ENCODE data around the gene RPS8. TPM values are rescaled to one million over a fixed set of nuclear protein-coding genes. Genes with fewer than 3 reads are reported as not detected.
"Not testable (repeated sequence)": the region's sequence is repeated elsewhere in the genome, so short reads cannot be mapped to it uniquely, and the experiment has no call there.

Gene RPS8
- total RNA-seq, 1 experiment from 2014 or later = 1,087 TPM

- TF ChIP-seq, protein P1, sequence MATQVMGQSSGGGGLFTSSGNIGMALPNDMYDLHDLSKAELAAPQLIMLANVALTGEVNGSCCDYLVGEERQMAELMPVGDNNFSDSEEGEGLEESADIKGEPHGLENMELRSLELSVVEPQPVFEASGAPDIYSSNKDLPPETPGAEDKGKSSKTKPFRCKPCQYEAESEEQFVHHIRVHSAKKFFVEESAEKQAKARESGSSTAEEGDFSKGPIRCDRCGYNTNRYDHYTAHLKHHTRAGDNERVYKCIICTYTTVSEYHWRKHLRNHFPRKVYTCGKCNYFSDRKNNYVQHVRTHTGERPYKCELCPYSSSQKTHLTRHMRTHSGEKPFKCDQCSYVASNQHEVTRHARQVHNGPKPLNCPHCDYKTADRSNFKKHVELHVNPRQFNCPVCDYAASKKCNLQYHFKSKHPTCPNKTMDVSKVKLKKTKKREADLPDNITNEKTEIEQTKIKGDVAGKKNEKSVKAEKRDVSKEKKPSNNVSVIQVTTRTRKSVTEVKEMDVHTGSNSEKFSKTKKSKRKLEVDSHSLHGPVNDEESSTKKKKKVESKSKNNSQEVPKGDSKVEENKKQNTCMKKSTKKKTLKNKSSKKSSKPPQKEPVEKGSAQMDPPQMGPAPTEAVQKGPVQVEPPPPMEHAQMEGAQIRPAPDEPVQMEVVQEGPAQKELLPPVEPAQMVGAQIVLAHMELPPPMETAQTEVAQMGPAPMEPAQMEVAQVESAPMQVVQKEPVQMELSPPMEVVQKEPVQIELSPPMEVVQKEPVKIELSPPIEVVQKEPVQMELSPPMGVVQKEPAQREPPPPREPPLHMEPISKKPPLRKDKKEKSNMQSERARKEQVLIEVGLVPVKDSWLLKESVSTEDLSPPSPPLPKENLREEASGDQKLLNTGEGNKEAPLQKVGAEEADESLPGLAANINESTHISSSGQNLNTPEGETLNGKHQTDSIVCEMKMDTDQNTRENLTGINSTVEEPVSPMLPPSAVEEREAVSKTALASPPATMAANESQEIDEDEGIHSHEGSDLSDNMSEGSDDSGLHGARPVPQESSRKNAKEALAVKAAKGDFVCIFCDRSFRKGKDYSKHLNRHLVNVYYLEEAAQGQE (IDR thresholded peaks at IDR 0.05; ENCODE audit: insufficient read depth in 1 of 2, low read depth in 2 of 2, low read length in 1 of 2) = no peak
- no peak for TF ChIP-seq CTCF (IDR thresholded peaks at IDR 0.05)
- TF ChIP-seq POLR2AphosphoS5 (IDR thresholded peaks at IDR 0.05; ENCODE audit: low read depth, low read length) = no peak
- TF ChIP-seq TCF7L2 (IDR thresholded peaks at IDR 0.05; ENCODE audit: low read depth, low read length) = no peak
- TF ChIP-seq SIN3A (IDR thresholded peaks at IDR 0.05; ENCODE audit: borderline replicate concordance, insufficient read depth, low read depth, low read length) = no peak
- BruUV-seq (replicated peaks) = no TSS peak
- CTCF ChIA-PET = interaction anchor here (0.7 kb wide), 1 partner anchor 19 kb away, joined by 10 read pairs; no protein-coding TSS in a partner anchor
- Histone ChIP-seq H3K27ac (ENCODE audit: low read length) (peak overlapping the region; percentile 63), H3K27me3 (ENCODE audit: control insufficient read depth, insufficient read depth, low read length) (no peaks in the 10 kb centered on the region), H3K4me3 (ENCODE audit: low read depth in 2 of 2, low read length in 2 of 2) (no peak overlapping the region), H3K4me1 (ENCODE audit: control insufficient read depth, insufficient read depth, low read length) (peaks cover 52% of the 10 kb centered on the region), H3K9me3 (ENCODE audit: control insufficient read depth, insufficient read depth, low read depth, low read length) (no peaks in the 10 kb centered on the region), H3K36me3 (ENCODE audit: control insufficient read depth, insufficient read depth, low read length) (no peaks in the 10 kb centered on the region)
- POLR2A ChIA-PET = interaction anchor here (0.6 to 1.7 kb wide), 3 partner anchors 9 to 492 kb away, joined by 6 to 8 read pairs (median 7); no protein-coding TSS in a partner anchor
- intact Hi-C loops (cut with micrococcal nuclease; ENCODE audit: unreplicated experiment) = loop anchor here (10.0 kb wide), 1 partner anchor 75 kb away; the partner anchor contains the start of genes KIF2C and RNU5D-1
- DNase-seq (ENCODE audit: low read depth, low spot score) = no peak
- no peak; the same call in 1 of the 2 replicates for ATAC-seq
- in situ Hi-C loops (cut with HindIII; ENCODE audit: low pct_unique_long_range_greater_than_20kb, low sequenced_read_pairs) = no loop called here
Observed at GRCh38 chr1:44810101-44810761, 34.9 kb downstream of the RPS8 start.

DNA sequence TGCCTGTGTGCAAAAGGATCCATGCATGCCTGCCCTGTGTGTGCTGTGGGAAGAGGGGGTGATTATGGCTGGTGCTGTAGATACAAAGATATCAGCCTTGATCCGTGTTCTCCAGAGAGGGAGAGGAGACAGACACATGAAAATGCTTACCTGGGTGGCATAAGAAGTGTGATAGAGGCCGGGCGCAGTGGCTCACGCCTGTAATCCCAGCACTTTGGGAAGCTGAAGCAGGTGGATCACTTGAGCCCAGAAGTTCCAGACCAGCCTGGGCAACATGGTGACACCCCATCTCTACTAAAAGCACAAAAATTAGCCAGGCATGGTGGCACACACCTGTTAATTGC, 35.4 kb downstream of the RPS8 start:
- peak overlapping the region; percentile 63 for H3K27ac ChIP-seq (ENCODE audit: low read length)
- CTCF ChIA-PET = interaction anchor here (0.7 kb wide), 1 partner anchor 20 kb away, joined by 10 read pairs; no protein-coding TSS in a partner anchor
- ATAC-seq = not testable (repeated sequence)

DNA sequence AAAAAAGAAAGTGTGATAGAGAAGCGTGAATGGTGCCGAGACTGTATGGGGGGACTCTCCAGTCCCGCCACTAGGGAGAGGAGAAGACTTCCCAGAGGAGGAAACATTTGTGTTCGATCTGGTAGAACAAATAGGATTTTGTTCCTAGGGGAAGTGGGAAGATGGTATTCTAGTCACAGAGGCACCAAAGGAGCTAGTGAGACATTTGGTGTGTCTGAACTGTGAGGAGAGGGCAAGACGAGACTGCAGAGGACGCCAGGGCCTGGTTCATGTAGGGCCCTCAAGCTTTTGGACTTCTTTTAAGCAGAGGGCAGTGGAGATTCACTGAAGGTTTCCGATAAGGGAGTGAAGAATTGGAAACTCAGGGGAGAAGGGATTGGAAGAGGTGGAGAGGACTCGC, 35.9 kb downstream of the RPS8 start:
- CTCF ChIA-PET = interaction anchor here (0.7 kb wide), 1 partner anchor 20 kb away, joined by 10 read pairs; no protein-coding TSS in a partner anchor

More for the DNA sequence above, 35.4 kb downstream of the RPS8 start:
- intact Hi-C loops (cut with micrococcal nuclease; ENCODE audit: unreplicated experiment) = loop anchor here (10.0 kb wide), 1 partner anchor 76 kb away; the partner anchor contains the start of genes KIF2C and RNU5D-1
- BruUV-seq (replicated peaks); H3K36me3 ChIP-seq (ENCODE audit: control insufficient read depth, insufficient read depth, low read length); H3K27me3 ChIP-seq (ENCODE audit: control insufficient read depth, insufficient read depth, low read length); H3K4me3 ChIP-seq (ENCODE audit: low read depth in 2 of 2, low read length in 2 of 2); DNase-seq (ENCODE audit: low read depth, low spot score); H3K9me3 ChIP-seq (ENCODE audit: control insufficient read depth, insufficient read depth, low read depth, low read length); in situ Hi-C loops (cut with HindIII; ENCODE audit: low pct_unique_long_range_greater_than_20kb, low sequenced_read_pairs): not testable (repeated sequence)
- peaks cover 53% of the 10 kb centered on the region for H3K4me1 ChIP-seq (ENCODE audit: control insufficient read depth, insufficient read depth, low read length)
- POLR2A ChIA-PET = interaction anchor here (0.6 to 0.7 kb wide), 3 partner anchors 122 to 492 kb away, joined by 3 to 7 read pairs (median 6); no protein-coding TSS in a partner anchor

More for the DNA sequence above, 35.9 kb downstream of the RPS8 start:
- H3K9me3 ChIP-seq (ENCODE audit: control insufficient read depth, insufficient read depth, low read depth, low read length) = no peaks in the 10 kb centered on the region
- DNase-seq (ENCODE audit: low read depth, low spot score) (no peak), ATAC-seq (no peak)
- peaks cover 53% of the 10 kb centered on the region for H3K4me1 ChIP-seq (ENCODE audit: control insufficient read depth, insufficient read depth, low read length)
- in situ Hi-C loops (cut with HindIII; ENCODE audit: low pct_unique_long_range_greater_than_20kb, low sequenced_read_pairs) = no loop called here
- no peak for TF ChIP-seq SIN3A (IDR thresholded peaks at IDR 0.05; ENCODE audit: borderline replicate concordance, insufficient read depth, low read depth, low read length)
- TF ChIP-seq, protein P1 (IDR thresholded peaks at IDR 0.05; ENCODE audit: insufficient read depth in 1 of 2, low read depth in 2 of 2, low read length in 1 of 2) = no peak
- no peak for TF ChIP-seq CTCF (IDR thresholded peaks at IDR 0.05)
- no peak for TF ChIP-seq POLR2AphosphoS5 (IDR thresholded peaks at IDR 0.05; ENCODE audit: low read depth, low read length)
- H3K36me3 ChIP-seq (ENCODE audit: control insufficient read depth, insufficient read depth, low read length) = no peaks in the 10 kb centered on the region
- H3K27me3 ChIP-seq (ENCODE audit: control insufficient read depth, insufficient read depth, low read length) = no peaks in the 10 kb centered on the region
- BruUV-seq (replicated peaks) = no TSS peak
- intact Hi-C loops (cut with micrococcal nuclease; ENCODE audit: unreplicated experiment) = loop anchor here (10.0 kb wide), 1 partner anchor 76 kb away; the partner anchor contains the start of genes KIF2C and RNU5D-1
- no peak overlapping the region for H3K27ac ChIP-seq (ENCODE audit: low read length)
- POLR2A ChIA-PET = interaction anchor here (0.6 to 0.7 kb wide), 3 partner anchors 121 to 491 kb away, joined by 3 to 7 read pairs (median 6); no protein-coding TSS in a partner anchor
- H3K4me3 ChIP-seq (ENCODE audit: low read depth in 2 of 2, low read length in 2 of 2) = no peak overlapping the region

Measured in Panc1 (cell line).